Esophagus squamous epithelium (tissue), 5 donors: ENCODE measurements around the gene WDR37. TPM values are rescaled to one million over a fixed set of nuclear protein-coding genes. Genes with fewer than 3 reads are reported as not detected.

Experiments
- DNase-seq: peaks from one replicate; lab custom pipeline; 2025; lab: John Stamatoyannopoulos, UW
- H3K27ac ChIP-seq, 4 donors: fragments of 200-600 bp; sonication (generic); one replicate each; pipeline ENCODE4 v1.5.1; 2016 to 2019; ENCODE audit warnings: mild to moderate bottlenecking in 1 of 4
- H3K27me3 ChIP-seq, 4 donors: fragments of 200-600 bp; sonication (generic); 1 replicate in 3 of 4; 2 replicates in 1 of 4; pipeline versions ENCODE4 v1.5.1 to v1.6.0; 2017 to 2021; ENCODE audit warnings: antibody characterized with exemption in 1 of 4
- H3K36me3 ChIP-seq, 3 donors: fragments of 200-600 bp; sonication (generic); one replicate each; pipeline ENCODE4 v1.5.1; 2016 to 2019
- H3K4me1 ChIP-seq, 3 donors: fragments of 200-600 bp; sonication (generic); one replicate each; pipeline ENCODE4 v1.5.1; 2017 to 2019
- H3K4me3 ChIP-seq, 4 donors: fragments of 200-600 bp; sonication (generic); 1 replicate in 3 of 4; 2 replicates in 1 of 4; pipeline ENCODE4 v1.5.1; 2016 to 2019; ENCODE audit warnings: mild to moderate bottlenecking in 2 of 4, moderate library complexity in 1 of 4
- H3K9me3 ChIP-seq, 3 donors: fragments of 200-600 bp; sonication (generic); one replicate each; pipeline ENCODE4 v1.5.1; 2016 to 2019
- CTCF ChIP-seq, 6 experiments: fragments of 450-650 bp in 4 of 6; fragments of 200-600 bp in 2 of 6; sonication (generic) in 2 of 6; IDR thresholded peaks; one replicate each; pipeline ENCODE4 v1.5.1; 2016 to 2019; ENCODE audit warnings: antibody characterized with exemption in 6 of 6, mild to moderate bottlenecking in 4 of 6, moderate library complexity in 4 of 6
- POLR2A ChIP-seq, 4 donors: fragments of 450-650 bp; IDR thresholded peaks; one replicate each; pipeline ENCODE4 v1.6.1; 2017; ENCODE audit warnings: antibody characterized with exemption in 4 of 4, mild to moderate bottlenecking in 4 of 4, moderate library complexity in 3 of 4
- WGBS, 2 donors: methylation state at CpG; one replicate each; pipeline ENCODE4 v1.1.5; 2018; 5-methylcytosine and 5-hydroxymethylcytosine counted together
- intact Hi-C: fragments of 100-400 bp; cut with DNase I; formaldehyde crosslinking; loops from one replicate; pipeline ENCODE4 v1.15.0; 2022
- total RNA-seq, 4 donors: library from RNA; depleted of rRNA; stranded (reverse); fragments of >200 nt; gene quantifications; one replicate each; pipeline ENCODE4 v1.1.0, GENCODE V29; 2016
- donor health status: DM: yes; HTN: yes; CAD: no.

Gene WDR37
- total RNA-seq, 4 donors from 2014 or later = 7.5 to 17.2 (median 11.3) TPM

- 88 to 96% methylated on average over 6 to 7 of the region's 7 CpGs for WGBS, 2 donors
- no peak for DNase-seq
- Histone ChIP-seq H3K4me3 (no peak overlapping the region), H3K27me3 (no peaks in the 10 kb centered on the region), H3K36me3 (peaks cover 41 to 99% (median 64%) of the 10 kb centered on the region in 3 donors), H3K27ac (no peak overlapping the region), H3K4me1 (no peaks in the 10 kb centered on the region), H3K9me3 (no peaks in the 10 kb centered on the region)
- TF ChIP-seq CTCF (IDR thresholded peaks at IDR 0.05) (no peak), POLR2A (IDR thresholded peaks at IDR 0.05) (no peak)
- intact Hi-C loops = no loop called here
These were observed 45.5 kb upstream of the WDR37 start for GRCh38 chr10:1010703-1011102.

- 74 to 90% methylated on average over 3 to 16 of the region's 16 CpGs for WGBS, 2 donors
- Histone ChIP-seq H3K27me3 (no peaks in the 10 kb centered on the region), H3K9me3 (no peaks in the 10 kb centered on the region), H3K4me3 (no peak overlapping the region), H3K36me3 (peaks cover 33 to 99% (median 64%) of the 10 kb centered on the region in 3 donors), H3K4me1 (no peaks in the 10 kb centered on the region), H3K27ac (no peak overlapping the region)
- intact Hi-C loops = no loop called here
- no peak for TF ChIP-seq CTCF (IDR thresholded peaks at IDR 0.05)
- no peak for DNase-seq
These were observed 44.5 kb upstream of the WDR37 start for GRCh38 chr10:1011696-1012095.

- Histone ChIP-seq H3K4me3 (no peak overlapping the region), H3K36me3 (peaks cover 30 to 98% (median 63%) of the 10 kb centered on the region in 3 donors), H3K4me1 (no peaks in the 10 kb centered on the region), H3K27ac (no peak overlapping the region), H3K27me3 (no peaks in the 10 kb centered on the region), H3K9me3 (no peaks in the 10 kb centered on the region)
- WGBS, 2 donors = 77 to 94% methylated on average over 2 to 9 of the region's 11 CpGs
- intact Hi-C loops = no loop called here
- DNase-seq = no peak
- no peak for TF ChIP-seq POLR2A (IDR thresholded peaks at IDR 0.05)
- TF ChIP-seq CTCF (IDR thresholded peaks at IDR 0.05) = no peak
These were observed 40.5 kb upstream of the WDR37 start for GRCh38 chr10:1015688-1016087.

- H3K4me3 ChIP-seq = no peak overlapping the region
- intact Hi-C loops = no loop called here
- no peaks in the 10 kb centered on the region for H3K27me3 ChIP-seq
- H3K9me3 ChIP-seq = no peaks in the 10 kb centered on the region
- TF ChIP-seq POLR2A (IDR thresholded peaks at IDR 0.05) (no peak), CTCF (IDR thresholded peaks at IDR 0.05) (no peak)
- no peak for DNase-seq
- no peaks in the 10 kb centered on the region for H3K4me1 ChIP-seq
- peaks cover 5 to 61% (median 35%) of the 10 kb centered on the region in 3 donors for H3K36me3 ChIP-seq
- H3K27ac ChIP-seq = no peak overlapping the region
- WGBS, 2 donors = 85 to 97% methylated on average over 10 of the region's 10 CpGs
These were observed 36.8 kb upstream of the WDR37 start for GRCh38 chr10:1019362-1019761.

- DNase-seq = no peak
- intact Hi-C loops = no loop called here
- Histone ChIP-seq H3K4me1 (no peaks in the 10 kb centered on the region), H3K4me3 (no peak overlapping the region), H3K27ac (no peak overlapping the region), H3K9me3 (no peaks in the 10 kb centered on the region), H3K36me3 (peaks cover 5 to 51% (median 32%) of the 10 kb centered on the region in 3 donors), H3K27me3 (no peaks in the 10 kb centered on the region)
- WGBS, 2 donors = 86 to 97% methylated on average over 7 to 9 of the region's 10 CpGs
- TF ChIP-seq POLR2A (IDR thresholded peaks at IDR 0.05) (no peak), CTCF (IDR thresholded peaks at IDR 0.05) (no peak)
These were observed 35.7 kb upstream of the WDR37 start for GRCh38 chr10:1020460-1020859.
